MM.1S (cell line): ENCODE measurements around the gene HIBCH.

Experiments used
- CTCF ChIP-seq: fragments of 300-600 bp; sonication (generic); IDR thresholded peaks from 2 replicates; pipeline ENCODE4 v1.5.1; 2016; ENCODE audit warnings: antibody characterized with exemption, low read length, mixed read lengths
- EZH2 ChIP-seq: fragments of 300-600 bp; sonication (generic); optimal IDR thresholded peaks from 2 replicates; pipeline ENCODE3; 2017; ENCODE audit warnings: low read depth, mild to moderate bottlenecking, antibody characterized with exemption, low read length, mixed read lengths
- EZH2phosphoT487 ChIP-seq: fragments of 300-600 bp; sonication (generic); IDR thresholded peaks from 2 replicates; pipeline ENCODE4 v1.6.1; 2018; ENCODE audit warnings: antibody characterized with exemption, low read length

- no peak for TF ChIP-seq CTCF
- no peak for TF ChIP-seq EZH2
- no peak for TF ChIP-seq EZH2phosphoT487
Measured at GRCh38 chr2:190302052-190302451, 17.6 kb downstream of the HIBCH start.
